Cardiac muscle cell (in vitro differentiated cells and primary cell): ENCODE results near the gene MAU2. TPM values are rescaled to one million over a fixed set of nuclear protein-coding genes. Genes with fewer than 3 reads are reported as not detected.

Experiments
- DNase-seq, 2 donors: peaks; one replicate each; pipeline versions ENCODE4 v3.0.0 to v3.0.0-alpha.2; 2010 to 2017; ENCODE audit warnings: low read depth in 1 of 2, low spot score in 1 of 2
- H3K27ac ChIP-seq: fragments of 200-600 bp; sonication (generic); 2 replicates; pipeline ENCODE4 v1.5.1; 2016
- H3K27me3 ChIP-seq: fragments of 200-600 bp; sonication (generic); 2 replicates; pipeline ENCODE4 v1.6.0; 2016; ENCODE audit warnings: control low read depth
- H3K36me3 ChIP-seq: fragments of 200-600 bp; sonication (generic); 2 replicates; pipeline ENCODE4 v1.5.1; 2016; ENCODE audit warnings: control low read depth
- H3K4me1 ChIP-seq: fragments of 200-600 bp; sonication (generic); 2 replicates; pipeline ENCODE4 v1.8.1; 2017; ENCODE audit warnings: low read depth, mild to moderate bottlenecking, mixed run types
- H3K4me3 ChIP-seq: fragments of 200-600 bp; sonication (generic); 2 replicates; pipeline ENCODE4 v1.5.1; 2016; ENCODE audit warnings: mild to moderate bottlenecking
- H3K9me3 ChIP-seq: fragments of 200-600 bp; sonication (generic); 2 replicates; pipeline ENCODE4 v1.5.1; 2017; ENCODE audit warnings: low read depth, mild to moderate bottlenecking, control low read depth
- polyA plus RNA-seq: library from polyadenylated mRNA; unstranded; fragments of >200 nt; fragmentation: Nextera tagmentation; extraction: Ambion mirVana; gene quantifications from 2 replicates; pipeline ENCODE4 v1.2.1, GENCODE V29; 2016
- total RNA-seq: library from RNA; depleted of rRNA; stranded (reverse); fragments of >200 nt; gene quantifications from 2 replicates; pipeline ENCODE4 v1.2.3, GENCODE V29; 2016
- TF ChIP-seq, protein P1 (sequence below): IDR thresholded peaks from 2 replicates; pipeline ENCODE4 v1.5.1; 2012; ENCODE audit warnings: low read depth, mild to moderate bottlenecking, low read length

MAU2 gene
- total and polyA plus RNA-seq, 2 experiments from 2014 or later, result 43.6 to 78.5 TPM

DNA sequence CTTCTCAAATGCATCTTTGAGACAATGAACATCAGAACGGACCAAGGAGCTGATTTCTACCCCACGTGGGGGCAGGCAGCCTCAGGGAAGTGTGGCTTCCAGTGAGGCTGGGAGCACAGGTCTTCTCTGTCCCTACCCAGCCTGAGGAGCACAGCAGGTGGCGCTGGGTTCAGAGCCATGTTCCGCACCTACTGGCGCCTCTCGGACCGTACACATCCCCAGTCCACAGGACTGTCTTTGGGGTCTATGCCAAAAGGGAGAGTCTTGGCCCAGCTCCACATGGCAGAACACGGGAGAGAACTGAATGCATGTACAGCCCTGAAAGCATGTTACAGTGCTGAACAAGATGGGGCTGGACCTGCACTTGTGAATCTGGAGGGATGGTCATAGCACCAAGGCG, 22.9 kb upstream of the MAU2 start:
- no peaks in the 10 kb centered on the region for H3K9me3 ChIP-seq
- TF ChIP-seq, protein P1, sequence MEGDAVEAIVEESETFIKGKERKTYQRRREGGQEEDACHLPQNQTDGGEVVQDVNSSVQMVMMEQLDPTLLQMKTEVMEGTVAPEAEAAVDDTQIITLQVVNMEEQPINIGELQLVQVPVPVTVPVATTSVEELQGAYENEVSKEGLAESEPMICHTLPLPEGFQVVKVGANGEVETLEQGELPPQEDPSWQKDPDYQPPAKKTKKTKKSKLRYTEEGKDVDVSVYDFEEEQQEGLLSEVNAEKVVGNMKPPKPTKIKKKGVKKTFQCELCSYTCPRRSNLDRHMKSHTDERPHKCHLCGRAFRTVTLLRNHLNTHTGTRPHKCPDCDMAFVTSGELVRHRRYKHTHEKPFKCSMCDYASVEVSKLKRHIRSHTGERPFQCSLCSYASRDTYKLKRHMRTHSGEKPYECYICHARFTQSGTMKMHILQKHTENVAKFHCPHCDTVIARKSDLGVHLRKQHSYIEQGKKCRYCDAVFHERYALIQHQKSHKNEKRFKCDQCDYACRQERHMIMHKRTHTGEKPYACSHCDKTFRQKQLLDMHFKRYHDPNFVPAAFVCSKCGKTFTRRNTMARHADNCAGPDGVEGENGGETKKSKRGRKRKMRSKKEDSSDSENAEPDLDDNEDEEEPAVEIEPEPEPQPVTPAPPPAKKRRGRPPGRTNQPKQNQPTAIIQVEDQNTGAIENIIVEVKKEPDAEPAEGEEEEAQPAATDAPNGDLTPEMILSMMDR, result no peak
- no peak for DNase-seq
- peaks cover 32% of the 10 kb centered on the region for H3K36me3 ChIP-seq
- H3K4me3 ChIP-seq, result no peak overlapping the region
- H3K27me3 ChIP-seq, result no peaks in the 10 kb centered on the region
- no peak overlapping the region for H3K27ac ChIP-seq
- no peaks in the 10 kb centered on the region for H3K4me1 ChIP-seq

DNA sequence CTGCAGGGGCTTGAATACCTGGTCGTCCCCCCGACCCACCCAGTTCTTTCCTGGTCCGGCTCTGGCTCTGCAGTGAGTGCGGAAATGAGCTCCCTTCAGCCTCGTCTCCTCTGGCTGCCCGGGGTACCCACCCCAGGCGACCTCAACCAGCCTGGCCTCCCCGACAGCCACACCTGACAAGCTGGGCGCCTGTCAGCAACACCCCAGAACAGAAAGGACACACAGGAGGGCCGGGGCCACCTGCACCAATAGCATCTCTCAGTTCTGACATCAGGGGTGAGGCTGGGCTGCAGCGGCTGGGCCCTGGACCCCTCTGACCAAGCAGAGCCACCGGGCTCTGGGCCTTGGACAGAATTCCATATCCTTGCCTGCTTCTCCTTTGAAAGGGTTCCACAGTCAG, 20.0 kb upstream of the MAU2 start:
- H3K4me1 ChIP-seq, result no peaks in the 10 kb centered on the region
- peaks cover 22% of the 10 kb centered on the region for H3K36me3 ChIP-seq
- no peak for DNase-seq
- H3K27me3 ChIP-seq, result no peaks in the 10 kb centered on the region
- TF ChIP-seq, protein P1, result no peak
- no peak overlapping the region for H3K4me3 ChIP-seq
- no peak overlapping the region for H3K27ac ChIP-seq
- H3K9me3 ChIP-seq, result no peaks in the 10 kb centered on the region

DNA sequence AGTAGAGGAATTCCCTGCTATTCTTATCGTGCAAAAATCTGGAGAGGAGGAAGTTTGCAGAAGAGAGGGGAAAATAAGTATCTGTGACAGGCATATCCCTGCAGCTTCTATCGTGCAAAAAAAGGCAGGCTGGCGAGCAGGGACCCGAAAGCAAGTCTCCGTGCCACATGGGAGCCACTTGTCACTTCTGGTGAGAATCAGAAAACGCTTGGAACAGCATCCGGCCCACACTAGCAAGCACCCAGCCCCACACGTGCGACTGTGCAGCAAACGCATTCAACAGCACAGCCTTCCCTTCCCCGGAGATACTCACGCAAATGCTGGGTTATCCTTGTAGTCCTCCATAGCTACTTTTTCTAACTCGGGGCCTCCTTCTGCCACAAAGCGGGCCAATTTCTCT, 17.2 kb upstream of the MAU2 start:
- TF ChIP-seq, protein P1, result no peak
- Histone ChIP-seq H3K9me3 (no peaks in the 10 kb centered on the region), H3K4me1 (no peaks in the 10 kb centered on the region), H3K27me3 (no peaks in the 10 kb centered on the region), H3K36me3 (peaks cover 28% of the 10 kb centered on the region), H3K4me3 (no peak overlapping the region), H3K27ac (no peak overlapping the region)
- DNase-seq, result no peak

DNA sequence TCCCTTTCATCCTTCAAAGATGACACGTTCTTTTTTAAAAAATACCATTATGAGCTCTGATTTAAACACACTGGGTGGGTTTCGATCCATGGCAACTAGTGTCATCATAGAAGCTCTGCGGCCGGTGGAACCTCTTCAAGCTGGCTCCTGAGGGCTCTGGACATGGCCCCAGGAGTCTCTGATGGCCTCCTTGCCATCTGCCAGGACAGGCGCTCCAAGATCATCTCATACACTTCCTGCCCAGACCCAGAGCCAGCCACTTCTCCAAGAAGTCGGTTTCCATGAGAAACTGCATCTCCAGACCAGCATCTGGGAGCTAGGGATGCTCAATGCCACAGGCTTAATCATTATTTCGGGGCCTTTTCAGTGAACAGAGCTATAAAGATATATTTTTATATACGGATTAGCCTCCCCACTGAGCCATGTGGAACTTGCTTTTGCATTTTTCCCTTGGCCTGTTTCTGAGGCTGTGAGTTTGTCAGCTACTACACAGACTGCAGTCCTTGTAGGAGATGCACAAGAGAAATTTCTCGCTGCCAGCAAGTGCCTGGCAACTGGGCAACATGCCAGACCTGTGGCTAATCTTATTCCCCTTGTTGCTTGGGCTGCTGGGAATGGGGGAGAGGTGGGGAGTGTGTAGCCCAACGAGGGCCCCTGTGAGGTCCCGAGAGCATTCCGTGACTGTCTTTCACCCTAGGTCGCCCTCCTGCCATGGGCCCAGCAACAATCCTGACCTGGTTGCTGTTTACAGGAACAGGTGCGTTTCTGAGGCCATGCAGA, 16.3 kb upstream of the MAU2 start:
- Histone ChIP-seq H3K27ac (no peak overlapping the region), H3K36me3 (peaks cover 32% of the 10 kb centered on the region), H3K27me3 (no peaks in the 10 kb centered on the region), H3K4me1 (no peaks in the 10 kb centered on the region), H3K9me3 (no peaks in the 10 kb centered on the region), H3K4me3 (no peak overlapping the region)
- TF ChIP-seq, protein P1, result no peak
- DNase-seq, result no peak

DNA sequence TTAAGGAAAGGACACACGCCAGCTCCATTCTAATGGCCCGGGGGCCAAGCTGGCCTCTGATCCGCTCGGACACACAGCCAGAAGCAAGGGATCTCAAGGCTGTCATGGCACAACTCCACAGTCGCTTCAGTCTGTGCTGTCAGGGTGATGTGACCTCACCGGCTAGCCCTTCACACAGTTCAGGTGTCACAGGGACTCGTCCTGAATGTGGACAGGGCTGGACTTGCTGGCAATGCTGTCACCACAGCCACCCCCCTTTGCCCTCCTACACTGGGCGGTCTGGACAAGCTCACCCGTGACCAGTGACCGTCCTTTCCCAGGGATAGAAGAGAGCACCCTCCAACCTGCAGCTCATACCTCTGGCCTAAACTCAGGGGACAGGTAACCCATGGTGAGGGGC, 15.6 kb upstream of the MAU2 start:
- no peaks in the 10 kb centered on the region for H3K4me1 ChIP-seq
- no peak overlapping the region for H3K27ac ChIP-seq
- no peaks in the 10 kb centered on the region for H3K9me3 ChIP-seq
- H3K27me3 ChIP-seq, result no peaks in the 10 kb centered on the region
- no peak for DNase-seq
- no peak overlapping the region for H3K4me3 ChIP-seq
- TF ChIP-seq, protein P1, result no peak
- H3K36me3 ChIP-seq, result peaks cover 34% of the 10 kb centered on the region
